T-helper 1 cell treated with Interleukin-12 subunit alpha and Interleukin-12 subunit beta and Interleukin-4 antibody, amounts not matched to agents 30 μg/mL and 1 μg/mL, for 36 hours (primary cell): ENCODE results near the gene R3HDM2.
A peak's percentile ranks its signal among the peaks of the same experiment; 100 is the strongest.

Source experiments
- H3K27ac Mint-ChIP-seq: one replicate; pipeline ENCODE4 v1.8.0; 2021; ENCODE audit warnings: mild to moderate bottlenecking, mixed read lengths
- H3K27me3 Mint-ChIP-seq: one replicate; pipeline ENCODE4 v1.8.0; 2021; ENCODE audit warnings: low read depth, mixed read lengths
- H3K36me3 Mint-ChIP-seq: one replicate; pipeline ENCODE4 v1.8.0; 2021; ENCODE audit warnings: low read depth, mixed read lengths
- H3K4me1 Mint-ChIP-seq: one replicate; pipeline ENCODE4 v1.8.0; 2021; ENCODE audit warnings: low read depth, mixed read lengths
- H3K4me3 Mint-ChIP-seq: one replicate; pipeline ENCODE4 v1.8.0; 2021; ENCODE audit warnings: mild to moderate bottlenecking, moderate library complexity, mixed read lengths
- H3K9me3 Mint-ChIP-seq: one replicate; pipeline ENCODE4 v1.8.0; 2021; ENCODE audit warnings: mixed read lengths

The R3HDM2 gene

DNA sequence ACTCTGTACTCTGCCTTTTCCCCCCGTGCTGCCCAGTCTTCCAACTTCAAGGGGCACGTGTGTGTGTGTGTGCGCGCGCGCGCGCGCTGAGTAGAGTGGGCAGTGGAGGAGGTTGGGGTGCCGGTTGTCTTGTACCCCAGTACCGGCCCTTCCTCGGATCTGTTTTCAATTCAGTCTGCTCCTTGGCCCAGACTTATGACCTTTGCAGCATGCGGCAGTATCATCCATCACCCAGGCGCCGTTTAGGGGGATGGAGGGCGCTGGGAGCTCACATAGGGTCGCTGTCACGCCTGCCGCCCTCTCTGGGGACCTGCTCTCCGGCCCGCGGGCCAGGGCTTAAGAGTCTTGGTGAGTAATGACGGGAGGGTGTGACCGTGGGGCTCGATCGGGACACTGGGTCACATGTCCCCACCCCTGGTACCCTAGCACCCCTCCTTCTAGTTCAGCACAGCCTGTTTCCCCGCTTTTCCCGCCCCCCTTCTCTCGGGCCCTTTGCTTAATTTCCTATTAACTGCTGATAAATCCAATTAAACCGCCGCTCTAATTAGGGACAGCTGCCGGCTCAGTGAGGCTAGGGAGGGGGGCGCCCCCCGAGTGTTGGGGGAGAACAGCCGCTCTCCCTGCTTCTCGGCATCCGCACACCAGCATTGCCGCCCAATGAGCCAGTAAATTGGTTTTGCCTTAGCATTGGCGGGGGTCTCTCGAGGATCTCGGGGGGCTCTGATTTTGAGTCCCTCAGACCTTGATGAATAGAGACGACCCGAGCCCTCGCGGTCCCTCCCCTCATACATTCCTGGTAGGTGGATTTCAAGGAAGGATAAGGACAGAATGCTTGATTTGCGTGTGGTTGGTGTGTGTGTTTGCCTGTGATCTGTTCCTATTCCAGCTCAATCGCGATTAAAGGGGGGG is 189.2 kb downstream of the R3HDM2 start:
- H3K27ac Mint-ChIP-seq, result no peak overlapping the region
- H3K27me3 Mint-ChIP-seq, result peaks cover 63% of the 10 kb centered on the region
- H3K4me1 Mint-ChIP-seq, result peaks cover 46% of the 10 kb centered on the region
- H3K36me3 Mint-ChIP-seq, result peaks cover 11% of the 10 kb centered on the region
- H3K4me3 Mint-ChIP-seq, result peak overlapping the region; percentile 99
- H3K9me3 Mint-ChIP-seq, result no peaks in the 10 kb centered on the region

DNA sequence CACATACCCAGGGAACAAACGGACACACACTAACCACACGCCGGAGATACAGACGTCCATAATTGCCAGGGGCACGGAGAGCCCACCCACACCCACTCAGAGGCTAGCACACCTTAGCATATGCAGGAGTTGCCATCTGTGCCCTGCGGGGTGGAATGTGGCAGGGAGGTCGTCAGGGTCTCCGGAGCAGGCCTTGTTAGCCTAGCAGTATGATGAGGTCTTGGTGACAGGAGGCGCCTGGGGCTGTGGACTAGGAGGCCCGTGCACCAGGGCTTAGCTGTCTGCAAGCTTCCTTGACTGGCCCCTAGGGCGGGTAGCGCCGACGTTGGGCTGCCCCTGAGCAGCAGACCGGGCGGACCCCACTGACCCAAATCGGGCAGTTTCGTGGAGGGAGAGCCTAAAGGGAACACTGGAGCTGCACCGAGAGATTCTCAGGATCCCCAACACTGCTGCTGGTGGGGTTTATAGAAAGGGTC is 189.9 kb downstream of the R3HDM2 start:
- H3K36me3 Mint-ChIP-seq, result peaks cover 10% of the 10 kb centered on the region
- H3K27me3 Mint-ChIP-seq, result peaks cover 63% of the 10 kb centered on the region
- peaks cover 48% of the 10 kb centered on the region for H3K4me1 Mint-ChIP-seq
- no peaks in the 10 kb centered on the region for H3K9me3 Mint-ChIP-seq
- H3K4me3 Mint-ChIP-seq, result peak overlapping the region; percentile 99
- peak overlapping the region; percentile 86 for H3K27ac Mint-ChIP-seq

DNA sequence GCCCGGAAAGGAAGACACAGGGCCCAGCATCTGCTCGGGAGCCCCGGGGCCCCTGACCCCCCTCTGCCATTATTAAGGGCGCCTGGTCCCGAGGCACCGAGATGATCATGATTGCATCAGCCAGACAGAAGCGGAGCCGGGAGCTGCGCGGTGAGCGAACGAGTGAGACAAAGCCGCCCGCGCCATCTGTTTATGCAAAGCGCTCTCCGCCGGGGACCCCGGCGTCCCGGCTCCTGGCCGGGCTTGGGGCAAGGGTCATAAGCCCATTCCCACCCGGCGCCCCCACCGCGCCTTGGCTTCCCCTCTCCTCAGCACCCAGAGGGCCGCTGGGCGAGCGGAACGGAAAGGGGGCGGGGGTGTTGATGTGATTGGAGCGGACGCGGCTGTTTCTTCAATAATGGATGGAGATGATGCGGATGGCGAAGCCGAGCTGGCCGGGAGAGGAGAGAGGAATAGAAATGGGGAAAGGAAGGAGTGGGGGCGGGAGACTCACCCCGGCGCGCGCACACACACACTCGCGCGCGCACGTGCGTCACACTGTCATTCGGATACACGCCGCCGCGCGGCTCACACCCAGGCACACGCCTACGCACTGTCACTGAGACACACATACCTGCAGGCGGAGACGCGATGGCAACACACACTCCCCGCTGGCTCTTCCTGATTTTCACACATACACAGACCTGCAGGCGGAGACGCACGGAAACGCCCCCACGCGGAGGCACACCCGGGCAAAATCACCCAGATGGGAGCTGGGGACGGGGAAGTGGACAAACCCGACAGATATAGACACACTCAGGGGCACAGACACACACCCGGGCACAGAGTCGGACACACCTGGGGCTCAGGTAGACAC is 190.5 kb downstream of the R3HDM2 start:
- Mint-ChIP-seq H3K27me3 (peaks cover 63% of the 10 kb centered on the region), H3K36me3 (peaks cover 10% of the 10 kb centered on the region), H3K4me1 (peaks cover 48% of the 10 kb centered on the region)

DNA sequence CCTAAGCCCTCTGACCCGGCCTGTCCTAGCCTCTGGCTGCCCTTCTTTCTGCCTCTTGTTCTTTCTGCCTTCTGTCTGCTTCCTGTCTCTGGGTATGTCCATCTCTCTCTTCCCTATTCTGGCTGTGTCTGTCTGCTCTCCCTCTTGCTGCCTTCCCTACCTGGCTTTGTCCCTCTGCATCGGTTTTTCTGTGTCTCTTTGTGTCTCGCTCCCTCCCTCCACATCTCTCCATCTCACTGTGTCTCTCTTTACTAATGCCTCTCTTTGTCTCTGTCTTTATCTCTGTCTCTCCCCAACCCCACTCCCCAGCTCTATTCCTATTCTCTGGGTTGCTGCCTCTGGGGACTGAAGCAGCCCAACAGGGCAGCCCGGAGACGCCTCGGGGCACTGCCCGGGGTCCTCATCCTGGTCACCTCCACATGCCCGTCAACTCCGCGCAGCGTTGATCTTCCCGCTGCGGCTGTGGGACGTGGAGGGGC is 191.2 kb downstream of the R3HDM2 start:
- peaks cover 11% of the 10 kb centered on the region for H3K36me3 Mint-ChIP-seq
- H3K27ac Mint-ChIP-seq, result peak overlapping the region; percentile 79
- peaks cover 48% of the 10 kb centered on the region for H3K4me1 Mint-ChIP-seq
- H3K4me3 Mint-ChIP-seq, result peak overlapping the region; percentile 99
- H3K27me3 Mint-ChIP-seq, result peaks cover 63% of the 10 kb centered on the region
- no peaks in the 10 kb centered on the region for H3K9me3 Mint-ChIP-seq

More for the DNA sequence above, 190.5 kb downstream of the R3HDM2 start:
- Mint-ChIP-seq H3K9me3 (no peaks in the 10 kb centered on the region), H3K4me3 (peak overlapping the region; percentile 99), H3K27ac (peak overlapping the region; percentile 86)

DNA sequence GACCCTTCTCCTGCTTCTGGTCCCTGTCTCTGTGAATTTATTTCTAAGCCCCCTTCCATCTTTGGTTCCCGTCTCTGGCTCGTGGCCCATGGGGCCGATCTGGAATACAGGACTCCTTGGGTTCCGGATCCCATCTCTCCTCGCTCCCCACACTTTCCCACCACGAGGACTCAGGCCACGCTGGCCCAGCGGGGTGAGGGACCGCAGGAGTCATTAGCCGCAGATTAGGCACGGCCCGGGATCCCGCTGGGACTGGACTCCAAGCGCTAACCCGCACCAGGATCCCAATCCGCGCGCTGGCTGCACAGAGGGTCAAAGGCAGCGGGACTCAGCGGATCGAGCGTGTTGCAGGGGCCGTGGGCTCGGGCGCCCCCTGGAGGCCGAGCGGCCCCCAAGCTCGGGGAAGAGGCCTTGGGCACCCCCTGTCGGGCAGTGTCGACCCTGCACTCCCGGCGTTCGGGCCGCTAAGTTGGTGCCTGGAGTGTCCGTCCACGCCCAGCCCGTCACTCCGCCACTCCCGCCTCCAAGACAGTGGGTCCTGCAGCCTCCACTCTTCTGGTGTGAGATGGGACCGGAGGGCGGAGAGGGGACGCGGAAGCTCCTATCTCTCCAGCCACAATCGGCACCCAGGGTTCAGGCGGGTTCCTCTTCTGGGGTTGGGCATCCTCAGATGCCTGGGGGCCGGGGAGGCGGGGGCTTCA is 191.8 kb downstream of the R3HDM2 start:
- H3K4me1 Mint-ChIP-seq, result peaks cover 47% of the 10 kb centered on the region
- peak overlapping the region; percentile 79 for H3K27ac Mint-ChIP-seq
- H3K9me3 Mint-ChIP-seq, result no peaks in the 10 kb centered on the region
- H3K36me3 Mint-ChIP-seq, result peaks cover 18% of the 10 kb centered on the region
- H3K27me3 Mint-ChIP-seq, result peaks cover 57% of the 10 kb centered on the region
- peak overlapping the region; percentile 99 for H3K4me3 Mint-ChIP-seq

DNA sequence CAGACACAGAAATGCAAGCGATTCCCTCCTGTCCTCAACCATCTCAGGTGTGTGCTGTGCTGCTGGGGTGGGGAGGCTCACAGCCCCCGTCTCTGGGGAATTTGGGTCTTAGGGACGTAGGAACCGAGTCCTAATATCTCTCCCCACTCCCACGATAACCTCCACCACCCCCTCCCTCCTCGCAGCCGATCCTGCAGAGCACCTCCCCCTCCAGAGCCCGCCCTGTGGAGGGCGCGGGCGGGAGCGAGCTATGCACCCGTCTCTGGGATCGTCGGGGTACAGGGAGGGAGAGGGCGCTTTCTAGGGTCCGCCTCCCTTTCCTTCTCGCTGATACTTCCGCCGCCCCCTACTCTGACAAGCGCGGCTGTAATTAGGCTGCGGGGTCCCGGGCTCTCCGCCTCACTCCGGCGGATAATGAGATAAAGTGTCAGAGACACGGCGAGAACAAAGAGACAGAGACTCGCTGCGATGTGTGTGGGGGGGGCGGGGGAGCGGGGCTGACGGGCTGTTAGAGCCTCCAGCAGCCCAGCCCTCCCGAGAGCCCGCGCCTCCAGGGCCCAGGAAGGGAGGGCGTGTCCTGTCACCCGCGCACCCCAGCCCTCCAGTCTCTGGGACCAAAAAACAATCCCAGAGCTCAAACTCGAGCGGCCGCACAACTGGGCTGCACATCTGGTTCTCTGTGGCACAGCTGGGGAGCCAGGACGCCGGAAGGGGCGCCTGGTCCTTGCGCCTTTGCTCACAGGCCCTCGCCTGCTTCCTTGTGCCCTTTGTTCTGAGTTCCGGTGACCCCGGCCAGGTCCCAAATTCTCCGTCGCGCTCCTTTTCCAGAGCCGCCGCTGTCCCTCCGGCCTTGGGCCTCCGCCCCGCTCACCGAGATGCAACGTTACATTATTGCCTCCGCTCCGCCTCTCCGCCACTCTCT is 192.7 kb downstream of the R3HDM2 start:
- Mint-ChIP-seq H3K27me3 (peaks cover 51% of the 10 kb centered on the region), H3K4me1 (peaks cover 44% of the 10 kb centered on the region), H3K36me3 (peaks cover 25% of the 10 kb centered on the region), H3K9me3 (no peaks in the 10 kb centered on the region), H3K4me3 (peak overlapping the region; percentile 99), H3K27ac (no peak overlapping the region)

DNA sequence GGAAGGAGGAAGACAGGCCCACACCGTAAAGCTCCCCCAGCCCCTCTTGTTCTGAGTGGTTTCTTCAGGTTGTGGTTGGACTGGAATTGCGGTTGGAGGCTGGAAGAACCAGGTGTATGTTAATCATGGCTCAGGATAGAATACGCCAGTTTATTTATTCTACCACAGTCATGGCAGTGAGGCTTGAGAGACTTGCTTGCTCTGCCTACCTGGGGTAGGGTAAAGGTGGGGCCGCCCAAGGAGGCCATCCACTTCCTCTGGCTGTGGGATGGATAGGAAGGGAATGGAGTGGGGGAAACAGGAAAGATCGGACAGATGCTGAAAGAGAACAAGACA is 193.3 kb downstream of the R3HDM2 start:
- H3K27ac Mint-ChIP-seq, result no peak overlapping the region
- peaks cover 46% of the 10 kb centered on the region for H3K27me3 Mint-ChIP-seq
- H3K4me1 Mint-ChIP-seq, result peaks cover 42% of the 10 kb centered on the region
- peaks cover 31% of the 10 kb centered on the region for H3K36me3 Mint-ChIP-seq
- H3K9me3 Mint-ChIP-seq, result no peaks in the 10 kb centered on the region
- peak overlapping the region; percentile 78 for H3K4me3 Mint-ChIP-seq

DNA sequence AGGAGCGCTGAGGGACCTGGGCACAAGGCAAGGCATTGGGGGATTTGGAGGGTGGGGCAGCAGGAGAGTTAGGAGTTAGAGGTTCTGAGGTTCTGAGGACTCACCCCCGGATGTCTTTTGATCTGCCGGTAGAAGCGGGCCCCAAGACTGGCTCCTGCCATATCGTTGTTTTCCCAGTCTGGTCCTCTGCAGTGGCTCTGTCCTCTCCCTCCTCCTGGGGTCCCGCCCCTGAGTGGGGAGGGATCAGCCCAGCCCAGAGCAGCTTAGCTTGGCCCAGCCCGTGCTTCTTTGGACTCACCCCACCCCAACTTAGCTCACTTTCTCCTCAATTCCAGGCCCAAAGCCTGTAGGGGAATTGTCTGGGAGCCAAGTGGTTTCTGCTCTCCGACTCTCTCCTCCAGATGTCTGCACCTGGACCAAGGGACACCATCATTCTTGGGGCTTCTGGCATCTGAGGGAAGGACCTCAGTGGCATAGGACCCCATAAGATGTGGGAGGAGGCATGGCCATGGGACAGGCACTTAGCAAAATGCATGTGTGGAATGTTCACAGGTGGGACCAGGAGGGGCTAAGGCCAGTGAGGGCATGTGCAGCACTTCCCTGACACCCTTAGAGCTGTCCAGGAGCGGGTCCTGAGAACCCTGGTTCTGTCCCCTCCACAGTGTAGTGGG is 193.8 kb downstream of the R3HDM2 start:
- H3K4me1 Mint-ChIP-seq, result peaks cover 40% of the 10 kb centered on the region
- H3K36me3 Mint-ChIP-seq, result peaks cover 31% of the 10 kb centered on the region
- H3K27me3 Mint-ChIP-seq, result peaks cover 42% of the 10 kb centered on the region
- H3K9me3 Mint-ChIP-seq, result no peaks in the 10 kb centered on the region
- no peak overlapping the region for H3K27ac Mint-ChIP-seq
- peak overlapping the region; percentile 78 for H3K4me3 Mint-ChIP-seq

DNA sequence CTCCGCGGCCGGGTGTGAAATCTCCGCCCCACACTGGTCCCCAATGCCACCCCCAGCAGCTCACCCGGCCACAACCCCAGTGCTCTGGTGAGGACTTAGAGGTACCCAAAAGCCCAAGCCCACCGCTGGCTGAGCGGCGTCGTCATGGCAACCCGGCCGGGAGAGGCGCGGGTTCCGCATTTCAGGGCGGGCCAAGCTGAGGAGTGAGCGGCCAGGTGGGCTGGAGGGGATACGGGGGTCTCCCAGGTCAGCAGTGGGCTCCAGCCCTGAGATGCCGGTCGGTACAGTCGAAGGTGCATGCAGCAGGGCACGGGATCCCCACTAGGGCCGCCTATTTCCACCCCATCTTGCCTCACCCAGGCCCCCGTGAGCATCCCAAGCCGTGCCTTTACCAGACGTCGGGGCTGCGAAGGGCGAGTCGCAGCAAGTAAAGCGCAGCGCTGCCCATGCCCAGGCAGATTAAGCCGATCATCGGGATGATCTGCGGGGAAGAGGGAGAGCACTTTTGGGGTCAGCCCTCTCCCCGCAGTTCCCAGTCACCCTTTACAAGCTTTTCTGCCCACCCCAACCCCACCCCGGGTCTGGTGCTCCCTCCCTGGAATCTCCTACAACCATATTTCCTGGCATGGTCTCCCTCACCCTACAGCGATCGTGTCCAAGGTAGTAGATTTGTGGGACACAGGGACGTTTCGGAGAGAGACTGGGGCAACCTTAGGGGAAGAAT is 194.5 kb downstream of the R3HDM2 start:
- H3K27ac Mint-ChIP-seq, result no peak overlapping the region
- peaks cover 40% of the 10 kb centered on the region for H3K4me1 Mint-ChIP-seq
- H3K9me3 Mint-ChIP-seq, result no peaks in the 10 kb centered on the region
- peaks cover 35% of the 10 kb centered on the region for H3K27me3 Mint-ChIP-seq
- H3K4me3 Mint-ChIP-seq, result no peak overlapping the region
- H3K36me3 Mint-ChIP-seq, result peaks cover 36% of the 10 kb centered on the region

DNA sequence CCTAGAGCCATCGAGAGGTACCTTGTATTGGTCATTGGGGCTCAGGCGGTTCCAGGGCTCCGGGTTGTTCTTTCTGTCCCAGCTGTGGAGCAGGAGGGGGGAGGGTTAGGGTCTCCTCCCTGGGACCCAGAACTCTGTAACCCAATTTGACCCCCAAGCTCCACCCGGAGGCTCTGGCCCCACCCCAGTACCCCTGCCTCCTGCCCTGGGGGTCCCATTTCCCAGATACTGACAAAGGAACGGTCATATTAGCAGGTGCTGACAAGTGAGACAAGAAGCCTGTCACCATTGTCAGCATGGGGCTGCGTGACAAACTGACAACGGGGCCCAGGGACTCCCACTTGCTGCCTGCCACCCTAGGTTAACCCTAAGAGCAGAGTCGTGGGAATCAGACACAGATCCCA is 195.1 kb downstream of the R3HDM2 start:
- no peaks in the 10 kb centered on the region for H3K9me3 Mint-ChIP-seq
- H3K27me3 Mint-ChIP-seq, result peaks cover 28% of the 10 kb centered on the region
- no peak overlapping the region for H3K27ac Mint-ChIP-seq
- peaks cover 42% of the 10 kb centered on the region for H3K4me1 Mint-ChIP-seq
- H3K36me3 Mint-ChIP-seq, result peaks cover 36% of the 10 kb centered on the region
- H3K4me3 Mint-ChIP-seq, result no peak overlapping the region

DNA sequence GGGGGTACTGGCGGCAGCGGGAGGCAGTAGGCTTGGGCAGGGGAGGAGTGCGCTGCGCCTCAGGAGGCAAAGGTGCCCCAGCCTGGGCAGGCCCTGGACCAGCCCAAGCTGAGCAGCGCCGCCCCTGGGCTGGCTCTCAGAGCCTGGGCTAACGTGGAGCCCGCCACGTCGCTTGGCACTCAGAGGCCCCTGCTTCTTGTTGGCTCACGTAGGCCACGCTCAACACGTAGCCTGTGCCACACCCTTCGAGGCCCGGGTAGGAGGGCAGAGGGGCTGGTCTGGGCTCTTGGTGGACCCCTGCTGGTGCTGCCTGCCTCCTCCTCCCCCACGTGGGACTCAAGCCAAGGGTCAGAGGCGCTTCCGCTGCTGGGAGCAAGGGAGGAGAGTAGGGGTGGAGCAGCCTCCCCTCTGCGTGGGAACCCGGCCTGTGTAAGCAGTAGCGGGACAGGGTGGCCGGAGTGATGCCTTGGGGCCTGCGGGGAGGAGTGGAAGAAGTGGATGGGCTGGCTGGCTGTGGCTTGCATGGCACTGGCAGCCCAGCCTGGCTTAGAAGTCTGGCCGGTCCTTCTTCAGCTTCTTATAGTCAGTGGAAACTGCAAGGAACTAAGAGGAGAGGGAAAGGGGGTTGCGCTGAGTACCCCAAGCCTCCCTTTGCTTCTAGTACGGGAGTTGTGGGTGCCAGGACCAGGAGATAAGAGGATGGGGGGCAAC is 195.7 kb downstream of the R3HDM2 start:
- H3K36me3 Mint-ChIP-seq, result peaks cover 38% of the 10 kb centered on the region
- no peak overlapping the region for H3K4me3 Mint-ChIP-seq
- no peak overlapping the region for H3K27ac Mint-ChIP-seq
- no peaks in the 10 kb centered on the region for H3K9me3 Mint-ChIP-seq
- peaks cover 23% of the 10 kb centered on the region for H3K27me3 Mint-ChIP-seq
- H3K4me1 Mint-ChIP-seq, result peaks cover 42% of the 10 kb centered on the region

DNA sequence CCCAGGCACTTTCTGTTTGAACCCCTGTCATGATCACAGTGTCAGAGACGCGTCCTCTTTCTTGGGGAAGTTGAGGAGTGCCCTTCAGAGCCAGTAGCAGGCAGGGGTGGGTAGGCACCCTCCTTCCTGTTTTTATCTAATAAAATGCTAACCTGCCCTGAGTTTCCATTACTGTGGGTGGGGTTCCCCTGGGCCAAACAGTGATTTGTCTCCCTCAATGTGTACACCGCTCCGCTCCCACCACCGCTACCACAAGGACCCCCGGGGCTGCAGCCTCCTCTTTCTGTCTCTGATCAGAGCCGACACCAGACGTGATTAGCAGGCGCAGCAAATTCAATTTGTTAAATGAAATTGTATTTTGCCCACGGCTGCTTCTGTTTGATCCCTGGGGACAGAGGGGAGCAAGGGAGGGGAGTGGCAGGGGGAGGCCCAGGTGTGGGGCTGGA is 196.2 kb downstream of the R3HDM2 start:
- H3K4me3 Mint-ChIP-seq, result no peak overlapping the region
- H3K27me3 Mint-ChIP-seq, result peaks cover 21% of the 10 kb centered on the region
- peaks cover 42% of the 10 kb centered on the region for H3K36me3 Mint-ChIP-seq
- peak overlapping the region; percentile 45 for H3K27ac Mint-ChIP-seq
- no peaks in the 10 kb centered on the region for H3K9me3 Mint-ChIP-seq
- peaks cover 39% of the 10 kb centered on the region for H3K4me1 Mint-ChIP-seq
